HG03457 (cell line): ENCODE data around the gene PI3.
"Not testable (repeated sequence)": the region's sequence is repeated elsewhere in the genome, so short reads cannot be mapped to it uniquely, and the experiment has no call there.

ENCODE experiments used
- ATAC-seq: cut with Tn5 transposase; IDR thresholded peaks from one replicate; pipeline ENCODE4 v1.9.1; 2021; ENCODE audit warnings: moderate number of reproducible peaks; ENCODE audit not compliant: unreplicated experiment

PI3 gene, protein sequence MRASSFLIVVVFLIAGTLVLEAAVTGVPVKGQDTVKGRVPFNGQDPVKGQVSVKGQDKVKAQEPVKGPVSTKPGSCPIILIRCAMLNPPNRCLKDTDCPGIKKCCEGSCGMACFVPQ

DNA sequence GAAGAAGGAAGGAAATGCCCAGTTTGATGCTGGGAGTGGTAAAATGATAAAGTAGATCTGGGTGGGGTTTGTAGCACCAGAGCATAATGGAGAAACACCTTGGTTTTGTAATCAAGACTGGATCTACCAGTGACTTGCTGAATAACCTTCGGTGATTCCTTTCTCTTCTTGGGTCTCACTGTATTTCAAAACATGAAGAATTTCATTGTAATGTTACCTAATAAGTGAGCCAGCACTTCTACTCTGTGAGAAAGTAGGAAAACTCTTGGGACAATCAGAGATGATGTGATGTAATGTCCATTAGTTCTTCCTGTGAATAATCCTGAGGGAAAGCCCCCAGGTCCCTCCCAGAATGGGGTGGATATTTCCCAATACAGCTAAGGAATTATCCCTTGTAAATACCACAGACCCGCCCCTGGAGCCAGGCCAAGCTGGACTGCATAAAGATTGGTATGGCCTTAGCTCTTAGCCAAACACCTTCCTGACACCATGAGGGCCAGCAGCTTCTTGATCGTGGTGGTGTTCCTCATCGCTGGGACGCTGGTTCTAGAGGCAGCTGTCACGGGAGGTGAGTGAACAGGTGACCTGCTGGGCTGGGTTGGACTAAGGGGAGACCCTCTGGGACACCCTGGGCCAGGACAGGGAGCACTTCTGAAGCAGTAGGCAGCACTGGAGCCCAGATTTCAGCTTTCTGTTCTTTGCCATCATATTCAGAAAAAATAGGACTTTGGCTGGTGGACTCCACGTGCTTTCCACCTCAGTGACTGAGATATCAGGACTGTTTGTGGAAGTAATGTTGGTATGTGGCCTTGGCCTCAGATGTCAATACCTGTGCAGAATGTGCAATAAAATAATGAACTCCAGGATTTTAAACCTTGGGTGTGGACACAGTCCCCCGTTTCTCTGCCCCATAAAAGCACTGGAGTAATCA is at the start of gene PI3:
PI3 (plus strand) TSS at position 469 of the 931 bp plus-strand sequence; CDS start at position 490, 21 bp downstream.
- no peak for ATAC-seq

DNA sequence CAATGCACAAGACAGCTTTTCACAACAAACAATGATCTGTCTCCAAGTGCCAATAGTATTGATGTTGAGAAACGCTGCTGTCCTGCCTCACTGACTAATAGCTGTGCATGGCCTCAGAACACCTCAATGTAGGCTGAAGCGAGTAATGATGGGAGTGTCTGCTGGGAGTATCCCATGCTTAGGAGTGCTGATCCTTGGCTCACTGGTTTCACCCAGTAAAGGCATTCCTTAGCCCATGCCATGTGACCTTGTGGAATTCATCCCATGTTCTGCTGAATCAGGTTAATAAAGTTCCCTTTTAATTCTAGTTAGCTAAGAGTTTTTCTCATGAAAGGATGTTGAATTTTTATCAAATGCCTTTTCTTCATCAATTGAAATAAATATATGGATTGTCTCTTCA is 46.6 kb upstream of the PI3 start:
- ATAC-seq: no peak

DNA sequence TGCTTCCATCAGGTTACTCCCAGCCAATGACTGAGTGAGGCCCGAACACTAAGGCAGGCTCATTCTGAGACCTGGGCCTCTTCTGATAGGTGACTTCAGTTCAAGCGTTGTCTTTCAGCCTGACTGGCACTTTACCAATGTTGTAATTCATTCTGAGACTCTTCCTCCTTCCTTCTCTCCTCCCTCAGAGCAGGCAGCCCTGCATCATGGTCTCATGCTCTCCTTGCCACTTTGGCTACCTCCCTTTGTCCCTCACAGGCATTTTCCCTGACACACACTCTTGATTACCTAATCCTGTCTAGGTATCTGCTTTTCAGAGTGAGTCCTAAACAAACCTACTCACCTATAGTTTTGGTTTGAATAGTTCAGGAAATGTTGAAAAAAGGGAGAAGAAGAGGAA is 37.8 kb upstream of the PI3 start:
- ATAC-seq: no peak

DNA sequence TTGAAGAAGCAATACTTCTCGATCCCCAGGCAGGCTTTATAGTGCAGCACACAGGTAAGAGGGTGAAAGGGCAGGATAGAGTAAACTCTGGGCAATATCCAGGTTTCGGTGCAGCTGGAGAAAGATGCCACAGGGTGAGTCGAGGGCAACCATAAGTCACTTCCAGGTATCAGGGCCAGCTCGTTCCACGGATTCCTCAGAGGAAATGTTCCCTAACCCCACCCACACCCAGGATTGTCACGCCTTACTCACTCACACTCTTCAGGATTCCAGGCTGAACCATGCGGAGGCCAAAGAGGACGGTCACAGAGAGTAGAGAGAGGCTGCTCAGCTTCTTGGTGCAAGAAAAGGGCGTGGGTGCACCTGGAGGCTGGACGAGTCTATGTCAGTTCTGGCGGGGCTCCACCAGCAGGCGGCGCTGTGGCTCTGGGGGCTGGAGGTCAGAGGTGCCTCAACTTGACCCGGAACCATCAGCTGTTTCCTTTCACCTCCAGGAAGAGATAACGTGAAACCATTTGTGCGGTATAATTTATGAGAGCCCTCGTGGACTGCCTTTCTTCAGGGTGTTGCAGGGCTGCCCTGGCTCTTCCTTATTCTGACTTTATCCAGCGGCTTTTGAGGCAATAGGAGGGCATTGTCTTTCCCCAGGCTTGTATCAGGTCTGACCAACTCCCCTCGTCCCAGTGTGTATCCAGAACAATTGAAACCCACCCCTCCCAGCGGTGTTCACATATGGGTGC is 36.0 kb upstream of the PI3 start:
- no peak for ATAC-seq

- not testable (repeated sequence) for ATAC-seq
Observed at GRCh38 chr20:45139733-45140375, 34.8 kb upstream of the PI3 start.

DNA sequence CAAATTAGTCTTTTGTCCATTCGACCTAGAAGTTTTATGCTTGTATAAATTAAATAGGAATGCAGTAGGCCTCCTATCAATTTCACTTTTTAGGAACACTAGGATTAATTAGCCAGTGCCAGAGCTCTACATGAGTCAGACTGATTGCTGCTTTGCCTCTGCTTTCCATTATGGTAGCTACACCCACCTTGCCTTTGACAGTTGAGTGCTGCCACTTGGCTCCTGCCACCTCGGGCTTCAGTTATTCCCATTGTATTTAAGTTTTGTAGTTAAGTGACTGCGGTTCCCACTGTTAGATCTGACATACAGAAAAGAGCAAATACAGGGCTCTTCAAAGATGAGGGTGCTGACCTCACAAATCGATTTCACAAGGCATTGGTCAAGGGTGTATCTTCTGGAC is 33.9 kb upstream of the PI3 start:
- no peak for ATAC-seq

GRCh38 chr20:45149062-45149461 is 25.6 kb upstream of the PI3 start:
- ATAC-seq: no peak

GRCh38 chr20:45152405-45152804 is 22.3 kb upstream of the PI3 start:
- ATAC-seq: no peak

DNA sequence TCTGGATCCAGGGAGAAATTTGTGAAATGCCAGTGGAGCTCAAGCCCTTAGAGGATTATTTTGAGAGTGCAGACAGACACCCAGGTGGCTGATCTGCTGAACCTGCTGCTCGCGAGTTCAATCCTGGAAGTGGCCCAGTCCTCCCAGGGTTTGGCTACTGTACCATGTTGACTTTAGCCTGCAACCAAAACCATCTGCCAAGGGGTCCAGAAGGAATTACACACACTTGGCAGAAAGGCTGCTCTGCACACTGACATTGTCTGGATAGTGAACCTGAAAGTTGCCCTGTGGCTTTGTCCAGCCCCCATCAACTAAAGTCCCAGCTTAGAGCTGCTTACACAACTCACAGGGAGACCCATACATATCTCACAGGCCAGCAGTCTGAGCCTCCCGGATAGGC is 21.6 kb upstream of the PI3 start:
- no peak for ATAC-seq

- no peak for ATAC-seq
Observed at GRCh38 chr20:45153752-45154151, 20.9 kb upstream of the PI3 start.

- no peak for ATAC-seq
Observed at GRCh38 chr20:45154183-45154582, 20.5 kb upstream of the PI3 start.

- not testable (repeated sequence) for ATAC-seq
Observed at GRCh38 chr20:45154794-45155193, 19.9 kb upstream of the PI3 start.

- no peak for ATAC-seq
Observed at GRCh38 chr20:45156713-45157112, 18.0 kb upstream of the PI3 start.

DNA sequence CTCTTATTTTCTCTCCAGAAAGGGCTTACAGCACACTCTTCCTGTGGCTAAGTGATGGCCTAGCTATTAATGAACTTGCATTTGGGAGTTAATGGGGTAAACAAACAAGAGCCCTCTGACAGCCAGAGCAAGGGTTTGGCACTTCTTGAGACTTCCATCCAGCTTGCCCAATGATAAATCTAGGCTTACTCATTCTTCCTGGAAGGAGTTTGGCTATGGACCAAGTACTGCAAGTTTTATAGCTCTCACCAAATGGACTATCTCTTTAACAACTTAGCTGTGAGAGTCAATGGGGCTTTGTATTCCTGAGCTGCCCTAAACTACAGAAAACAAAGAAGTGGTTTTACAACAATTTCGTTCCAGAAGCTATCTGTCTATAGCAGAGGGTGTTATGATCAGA is 16.7 kb upstream of the PI3 start:
- ATAC-seq: no peak

GRCh38 chr20:45163083-45163803 is 11.5 kb upstream of the PI3 start:
- no peak for ATAC-seq

- no peak for ATAC-seq
Observed at GRCh38 chr20:45164906-45165305, 9.8 kb upstream of the PI3 start.

GRCh38 chr20:45173522-45173921 is 1.2 kb upstream of the PI3 start:
- ATAC-seq: no peak

GRCh38 chr20:45176526-45177267 is 2.0 kb downstream of the PI3 start:
- no peak for ATAC-seq

- no peak for ATAC-seq
Observed at GRCh38 chr20:45179166-45179565, 4.5 kb downstream of the PI3 start.

DNA sequence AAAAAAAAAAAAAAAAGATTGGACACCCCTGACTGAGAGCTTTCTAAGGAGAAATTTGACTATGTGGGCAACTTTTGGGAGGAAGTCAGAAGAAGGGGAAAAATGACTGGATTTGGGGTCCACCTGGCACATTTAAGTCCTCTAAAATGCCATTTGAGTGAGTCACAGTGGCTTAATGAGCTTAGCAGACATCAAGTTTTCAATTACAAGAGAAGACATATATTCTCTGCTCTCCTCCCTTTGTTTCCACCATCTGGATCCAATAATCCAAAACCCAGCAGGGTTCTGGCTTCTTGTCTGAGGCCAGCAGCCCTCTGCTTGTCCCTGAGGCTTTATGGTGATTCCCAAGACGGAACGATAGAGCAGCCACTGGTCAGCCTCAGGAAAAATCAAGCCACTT is 6.9 kb downstream of the PI3 start:
- ATAC-seq: no peak
